Subcutaneous abdominal adipose tissue (tissue), 5 donors: ENCODE results near the gene SBF2.
A peak's percentile ranks its signal among the peaks of the same experiment; 100 is the strongest.

Experiments used
- H3K27ac ChIP-seq: one replicate; pipeline ENCODE4 v1.7.0; 2013; ENCODE audit warnings: low read depth, mild to moderate bottlenecking, inconsistent platforms, low read length, moderate library complexity
- H3K27me3 ChIP-seq, 5 donors: one replicate each; pipeline ENCODE4 v1.7.0; 2013; ENCODE audit warnings: low read length in 5 of 5, inconsistent platforms in 1 of 5; ENCODE audit not compliant: control insufficient read depth in 5 of 5, insufficient read depth in 4 of 5
- H3K36me3 ChIP-seq, 5 donors: one replicate each; pipeline ENCODE4 v1.7.0; 2013; ENCODE audit warnings: low read length in 5 of 5; ENCODE audit not compliant: control insufficient read depth in 5 of 5, insufficient read depth in 5 of 5
- H3K4me1 ChIP-seq, 5 donors: one replicate each; pipeline ENCODE4 v1.7.0; 2013; ENCODE audit warnings: low read length in 5 of 5, mild to moderate bottlenecking in 3 of 5, moderate library complexity in 1 of 5; ENCODE audit not compliant: control insufficient read depth in 5 of 5, insufficient read depth in 5 of 5
- H3K4me3 ChIP-seq, 5 donors: one replicate each; pipeline ENCODE4 v1.7.0; 2013; ENCODE audit warnings: low read length in 5 of 5, low read depth in 1 of 5
- H3K9ac ChIP-seq, 5 donors: one replicate each; pipeline ENCODE4 v1.7.0; 2013; ENCODE audit warnings: low read length in 5 of 5, mild to moderate bottlenecking in 4 of 5, moderate library complexity in 3 of 5
- H3K9me3 ChIP-seq, 5 donors: one replicate each; pipeline ENCODE4 v1.7.0; 2013; ENCODE audit warnings: low read length in 5 of 5; ENCODE audit not compliant: control insufficient read depth in 5 of 5
- donor health status: healthy.
- donor health status: healthy.
- donor health status: healthy.
- donor health status: healthy.
- donor health status: healthy.

Gene SBF2

DNA sequence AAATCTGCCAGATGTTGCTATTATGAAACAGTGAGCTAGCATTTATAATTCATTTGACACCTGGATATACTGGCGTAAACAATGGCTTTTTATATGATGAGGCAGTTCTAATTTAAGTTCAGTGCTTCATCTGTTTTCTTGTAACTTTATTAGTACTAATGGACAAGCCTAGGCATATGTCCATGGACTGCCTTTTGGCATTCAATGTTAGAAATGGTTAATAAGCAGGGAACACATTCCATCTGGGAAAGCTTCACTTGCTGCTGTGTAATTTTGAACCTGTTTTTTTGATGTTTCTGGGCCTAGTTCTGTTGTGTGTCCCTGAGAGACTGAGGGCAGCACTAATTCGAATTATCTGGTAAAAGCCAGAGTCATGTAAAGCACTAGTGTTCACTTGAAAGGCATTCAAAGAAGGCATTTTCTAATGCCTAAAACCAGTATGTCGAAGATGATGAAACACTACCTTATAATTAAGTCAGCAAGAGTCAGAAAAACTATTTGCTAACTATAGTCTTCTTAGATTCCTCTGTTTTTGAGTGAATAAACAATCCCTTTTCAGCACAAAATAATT is 491.6 kb downstream of the SBF2 start:
- H3K4me1 ChIP-seq, result peaks cover 0 to 24% (median 16%) of the 10 kb centered on the region in 5 donors

DNA sequence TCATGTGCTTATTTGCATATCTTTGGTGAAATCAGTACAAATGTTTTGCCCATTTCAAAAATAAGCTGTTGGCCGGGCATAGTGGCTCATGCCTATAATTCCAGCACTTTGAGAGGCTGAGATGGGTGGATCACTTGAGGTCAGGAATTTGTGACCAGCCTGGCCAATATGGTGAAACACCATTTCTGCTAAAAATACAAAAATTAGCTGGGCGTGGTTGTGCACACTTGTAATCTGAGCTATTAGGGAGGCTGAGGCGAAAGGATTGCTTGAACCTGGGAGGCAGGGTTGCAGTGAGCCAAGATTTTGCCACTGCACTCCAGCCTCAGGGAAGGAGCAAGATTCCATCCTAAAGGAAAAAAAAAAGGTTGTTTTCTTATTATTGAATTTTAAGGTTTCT is 494.1 kb downstream of the SBF2 start:
- no peak overlapping the region for H3K27ac ChIP-seq
- no peak overlapping the region for H3K9ac ChIP-seq
- H3K4me3 ChIP-seq, result no peak overlapping the region
- peaks cover 1 to 12% (median 5%) of the 10 kb centered on the region in 5 donors for H3K36me3 ChIP-seq
- no peaks in the 10 kb centered on the region for H3K9me3 ChIP-seq
- peaks cover 3 to 32% (median 17%) of the 10 kb centered on the region in 5 donors for H3K4me1 ChIP-seq
- H3K27me3 ChIP-seq, result no peaks in the 10 kb centered on the region

More for the DNA sequence above, 491.6 kb downstream of the SBF2 start:
- Histone ChIP-seq H3K9ac (peak overlapping the region in 1 of 5 donors; percentile 15), H3K36me3 (peaks cover 8 to 29% (median 11%) of the 10 kb centered on the region in 5 donors), H3K27ac (peak overlapping the region; percentile 69), H3K27me3 (no peaks in the 10 kb centered on the region), H3K4me3 (no peak overlapping the region), H3K9me3 (peaks cover 0 to 2% (median 0%) of the 10 kb centered on the region in 5 donors)

DNA sequence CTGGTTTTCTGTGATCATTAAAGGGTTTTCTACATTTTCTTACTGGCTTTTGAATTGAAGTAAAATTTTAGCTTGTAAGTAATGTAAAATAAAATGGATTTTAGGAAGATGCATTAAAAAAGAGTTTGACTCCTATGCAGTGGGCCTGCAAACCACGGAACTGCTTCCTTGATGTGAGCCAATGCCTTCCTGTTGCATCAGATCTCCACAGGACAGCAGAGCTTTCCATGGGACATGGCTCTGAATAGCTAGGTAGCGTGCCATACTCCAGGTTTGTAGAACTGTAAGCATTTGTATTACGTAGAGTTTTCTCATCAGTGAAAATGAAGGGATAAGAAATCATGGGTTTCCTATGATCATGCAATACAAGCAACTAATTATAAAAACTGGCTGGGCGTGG is 496.7 kb downstream of the SBF2 start:
- H3K9ac ChIP-seq, result no peak overlapping the region
- no peaks in the 10 kb centered on the region for H3K9me3 ChIP-seq
- H3K27me3 ChIP-seq, result no peaks in the 10 kb centered on the region
- H3K27ac ChIP-seq, result peak overlapping the region; percentile 31
- H3K36me3 ChIP-seq, result peaks cover 4 to 16% (median 6%) of the 10 kb centered on the region in 5 donors
- H3K4me1 ChIP-seq, result peaks cover 3 to 19% (median 10%) of the 10 kb centered on the region in 5 donors
- no peak overlapping the region for H3K4me3 ChIP-seq

DNA sequence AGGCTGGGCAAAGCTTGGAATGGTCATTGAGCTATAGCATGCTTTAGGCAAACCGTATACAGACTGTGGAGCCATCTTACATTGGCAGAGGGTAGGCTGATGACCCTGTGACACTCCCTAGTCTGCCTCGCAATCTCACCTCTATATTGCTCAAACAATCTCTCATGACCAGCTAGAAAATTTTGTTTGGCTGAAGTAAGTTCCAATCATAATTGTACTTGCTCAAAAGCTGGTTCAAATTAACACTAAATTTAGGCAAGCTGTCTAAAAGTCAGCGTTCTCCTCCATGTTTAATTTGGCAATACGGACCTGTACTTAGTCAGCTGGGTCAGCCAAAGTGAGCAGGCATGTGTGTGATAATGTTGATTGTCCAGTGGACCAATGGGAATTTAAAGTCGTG is 497.2 kb downstream of the SBF2 start:
- no peaks in the 10 kb centered on the region for H3K9me3 ChIP-seq
- peaks cover 4 to 16% (median 6%) of the 10 kb centered on the region in 5 donors for H3K36me3 ChIP-seq
- no peak overlapping the region for H3K9ac ChIP-seq
- H3K4me1 ChIP-seq, result peaks cover 3 to 17% (median 8%) of the 10 kb centered on the region in 5 donors
- no peaks in the 10 kb centered on the region for H3K27me3 ChIP-seq
- H3K27ac ChIP-seq, result peak overlapping the region; percentile 31
- no peak overlapping the region for H3K4me3 ChIP-seq

DNA sequence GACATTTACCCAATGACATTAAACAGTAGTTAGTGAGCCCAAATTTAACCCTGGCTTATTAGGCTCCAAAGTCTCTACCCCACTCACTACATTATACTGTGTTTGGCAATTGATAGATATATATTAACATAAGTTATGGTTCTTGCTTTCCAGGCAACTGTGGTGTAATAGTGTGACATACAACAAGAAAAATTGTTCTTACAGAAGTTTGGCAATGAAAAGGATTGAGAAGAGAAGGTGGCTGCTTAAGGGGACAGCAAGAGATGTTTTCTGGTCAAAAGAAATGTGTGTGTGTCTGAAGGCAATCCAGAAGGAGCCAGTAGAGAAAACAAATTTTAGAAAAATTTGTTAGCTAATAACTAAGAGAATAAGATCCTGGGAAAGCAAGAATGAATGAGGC is 497.8 kb downstream of the SBF2 start:
- H3K36me3 ChIP-seq, result peaks cover 4 to 16% (median 6%) of the 10 kb centered on the region in 5 donors
- H3K4me3 ChIP-seq, result no peak overlapping the region

DNA sequence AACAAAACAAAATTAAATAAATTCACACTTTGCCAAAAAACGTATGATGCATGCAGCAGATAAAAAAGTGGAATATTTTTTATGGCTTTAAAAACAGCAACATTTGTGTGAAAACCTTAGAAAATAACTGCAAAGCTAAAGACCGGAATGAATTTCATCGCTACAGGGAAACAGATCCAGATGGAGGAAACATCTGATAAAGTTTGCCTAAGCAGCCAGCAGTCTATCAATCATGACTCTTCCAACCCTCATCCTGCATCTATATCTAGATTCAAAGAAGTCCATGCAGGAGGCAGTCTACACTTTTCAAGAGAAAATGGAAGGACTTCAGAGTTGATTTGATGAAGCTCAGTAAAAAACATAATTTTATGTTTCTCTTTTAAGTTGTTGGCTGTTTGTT is 503.3 kb downstream of the SBF2 start:
- no peaks in the 10 kb centered on the region for H3K27me3 ChIP-seq
- no peaks in the 10 kb centered on the region for H3K9me3 ChIP-seq
- H3K27ac ChIP-seq, result no peak overlapping the region
- H3K9ac ChIP-seq, result no peak overlapping the region
- no peak overlapping the region for H3K4me3 ChIP-seq
- peaks cover 0 to 16% (median 14%) of the 10 kb centered on the region in 5 donors for H3K4me1 ChIP-seq
- peaks cover 3 to 42% (median 32%) of the 10 kb centered on the region in 5 donors for H3K36me3 ChIP-seq

More for the DNA sequence above, 497.8 kb downstream of the SBF2 start:
- Histone ChIP-seq H3K9ac (no peak overlapping the region), H3K9me3 (no peaks in the 10 kb centered on the region), H3K27me3 (no peaks in the 10 kb centered on the region), H3K27ac (peak overlapping the region; percentile 31), H3K4me1 (peaks cover 0 to 16% (median 12%) of the 10 kb centered on the region in 5 donors)

DNA sequence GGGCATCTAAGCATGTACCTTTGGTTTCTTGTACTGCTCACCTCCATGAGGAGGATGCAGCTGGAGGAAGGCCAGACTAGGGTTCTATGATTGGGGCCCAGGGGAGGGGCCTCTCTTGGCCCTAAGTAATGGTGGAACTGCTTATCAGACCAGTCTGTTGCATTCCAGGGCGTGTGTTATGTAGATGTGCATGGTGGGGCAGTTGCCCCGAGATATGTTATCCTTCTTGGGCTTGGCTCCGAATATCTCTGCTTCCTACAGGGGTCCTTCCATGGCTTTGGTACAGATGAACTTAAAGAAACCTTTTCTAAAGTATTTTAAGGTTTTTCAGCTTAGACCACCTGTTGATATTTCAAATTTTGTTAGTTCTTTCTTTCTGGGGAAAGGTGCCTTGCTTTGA is 504.1 kb downstream of the SBF2 start:
- Histone ChIP-seq H3K9ac (no peak overlapping the region), H3K27ac (no peak overlapping the region), H3K4me3 (no peak overlapping the region), H3K9me3 (no peaks in the 10 kb centered on the region), H3K27me3 (no peaks in the 10 kb centered on the region), H3K36me3 (peaks cover 0 to 43% (median 35%) of the 10 kb centered on the region in 5 donors), H3K4me1 (peaks cover 0 to 17% (median 16%) of the 10 kb centered on the region in 5 donors)

DNA sequence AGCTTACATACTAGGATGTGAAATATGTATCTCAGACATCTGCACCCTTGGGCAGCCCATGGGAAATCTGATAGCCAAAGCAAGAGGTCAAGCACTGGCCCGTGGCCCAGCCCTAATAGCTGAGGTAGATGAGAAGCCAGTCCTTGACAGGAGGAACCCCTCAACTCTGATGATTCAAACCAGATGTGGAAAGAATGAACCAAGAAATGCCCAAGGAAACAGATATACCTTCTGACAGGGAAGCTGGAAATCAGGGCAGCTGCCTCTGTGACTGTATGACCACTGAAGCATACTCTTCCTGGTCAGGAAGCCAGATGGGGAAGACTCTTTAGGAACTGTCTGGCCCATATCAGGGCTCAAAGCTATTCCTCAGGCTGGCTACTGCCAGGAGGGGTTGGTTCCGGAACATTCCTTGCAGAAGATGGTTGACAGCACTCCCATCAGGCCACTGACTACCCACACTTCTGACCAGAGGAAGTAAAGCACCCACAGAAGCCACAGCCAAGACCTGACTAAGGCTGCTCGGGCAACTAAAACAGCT is 506.0 kb downstream of the SBF2 start:
- Histone ChIP-seq H3K36me3 (peaks cover 0 to 55% (median 49%) of the 10 kb centered on the region in 5 donors), H3K9ac (no peak overlapping the region), H3K4me1 (peaks cover 0 to 25% (median 16%) of the 10 kb centered on the region in 5 donors), H3K27ac (peak overlapping the region; percentile 19), H3K27me3 (no peaks in the 10 kb centered on the region), H3K4me3 (no peak overlapping the region), H3K9me3 (no peaks in the 10 kb centered on the region)

DNA sequence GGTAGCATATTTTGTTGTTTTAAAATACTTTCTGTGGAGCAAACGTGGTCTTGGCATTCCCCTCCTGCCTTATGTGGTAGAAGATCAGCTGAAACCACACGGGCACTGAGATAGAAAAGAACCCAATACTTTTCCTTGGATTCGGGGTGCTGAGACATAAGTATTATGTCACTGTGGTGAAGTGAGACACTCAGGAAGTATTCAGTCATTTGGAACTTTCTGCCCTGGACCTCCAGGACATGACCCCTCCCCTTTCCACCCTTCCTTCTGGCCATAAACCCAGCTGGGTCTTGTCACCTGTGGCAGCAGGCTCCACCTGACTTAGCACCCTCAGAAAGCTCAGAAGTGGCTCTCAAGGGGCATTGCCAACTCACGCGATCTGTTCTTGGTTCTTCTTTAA is 506.8 kb downstream of the SBF2 start:
- H3K4me1 ChIP-seq, result peaks cover 0 to 25% (median 16%) of the 10 kb centered on the region in 5 donors
- H3K27me3 ChIP-seq, result no peaks in the 10 kb centered on the region
- peak overlapping the region; percentile 19 for H3K27ac ChIP-seq
- peaks cover 0 to 56% (median 49%) of the 10 kb centered on the region in 5 donors for H3K36me3 ChIP-seq
- no peak overlapping the region for H3K9ac ChIP-seq
- no peaks in the 10 kb centered on the region for H3K9me3 ChIP-seq
- H3K4me3 ChIP-seq, result no peak overlapping the region

DNA sequence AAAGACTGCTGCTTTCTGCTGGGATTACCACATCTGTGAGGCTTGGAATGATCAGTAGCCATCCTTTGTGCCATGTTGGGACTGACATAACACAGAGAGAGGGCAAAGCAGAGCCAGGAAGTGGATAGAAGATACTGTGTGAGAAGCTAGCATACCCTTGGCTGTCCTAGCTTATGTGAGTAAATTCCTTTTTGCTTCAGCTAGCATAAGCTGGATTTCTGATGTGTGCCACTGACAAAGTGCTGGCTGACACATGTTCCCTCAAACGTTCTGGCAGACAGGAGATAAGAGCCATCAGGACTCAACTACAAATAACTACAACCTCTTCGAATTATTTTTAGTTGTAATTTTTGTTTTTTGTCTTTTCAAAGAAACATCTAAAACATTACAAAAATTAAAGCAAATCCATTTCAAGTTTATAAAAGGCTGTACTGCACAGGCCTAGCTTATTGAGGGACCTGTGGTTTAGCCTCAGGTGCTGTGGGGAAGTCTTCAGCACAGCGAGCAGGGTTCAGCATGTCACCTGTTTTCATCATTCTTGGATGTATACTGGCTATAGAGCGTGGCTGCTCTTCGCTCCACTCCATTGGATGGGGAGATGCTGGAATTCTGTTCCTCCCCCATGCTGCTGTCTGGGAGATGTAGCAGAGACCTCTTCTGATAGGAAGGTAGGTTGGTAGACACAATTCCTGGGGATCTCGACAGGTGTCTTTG is 509.3 kb downstream of the SBF2 start:
- Histone ChIP-seq H3K27ac (peak overlapping the region; percentile 25), H3K9me3 (no peaks in the 10 kb centered on the region), H3K27me3 (no peaks in the 10 kb centered on the region), H3K4me3 (no peak overlapping the region), H3K36me3 (peaks cover 11 to 76% (median 67%) of the 10 kb centered on the region in 5 donors), H3K4me1 (peaks cover 0 to 19% (median 11%) of the 10 kb centered on the region in 5 donors), H3K9ac (no peak overlapping the region)
